HEK293 (cell line): ENCODE measurements around the gene ERCC1.

Experiments
- HOXA7 ChIP-seq: sonication (generic); formaldehyde crosslinking; IDR thresholded peaks from 2 replicates; pipeline ENCODE4 v1.8.1; 2022; ENCODE audit warnings: missing genetic modification reagents, borderline replicate concordance
- KLF16 ChIP-seq: fragments of 450-650 bp; formaldehyde crosslinking; IDR thresholded peaks from 2 replicates; pipeline ENCODE4 v1.5.1; 2017; ENCODE audit warnings: missing biosample characterization, missing genetic modification characterization
- PBX3 ChIP-seq: sonication (generic); formaldehyde crosslinking; IDR thresholded peaks from 2 replicates; pipeline ENCODE4 v1.8.1; 2022; ENCODE audit warnings: mild to moderate bottlenecking, moderate library complexity, missing genetic modification reagents
- SP7 ChIP-seq: fragments of 450-650 bp; formaldehyde crosslinking; IDR thresholded peaks from 2 replicates; pipeline ENCODE4 v1.5.1; 2016; ENCODE audit warnings: missing biosample characterization, missing genetic modification characterization
- YY1 ChIP-seq: fragments of 450-650 bp; formaldehyde crosslinking; IDR thresholded peaks from 2 replicates; pipeline ENCODE4 v1.5.1; 2018; ENCODE audit warnings: missing biosample characterization, missing genetic modification characterization
- ZNF132 ChIP-seq: fragments of 450-650 bp; formaldehyde crosslinking; IDR thresholded peaks from 2 replicates; pipeline ENCODE4 v1.5.1; 2017; ENCODE audit warnings: missing biosample characterization, missing genetic modification characterization, borderline replicate concordance
- ZNF311 ChIP-seq: fragments of 450-650 bp; formaldehyde crosslinking; IDR thresholded peaks from 2 replicates; pipeline ENCODE4 v1.5.1; 2017; ENCODE audit warnings: missing biosample characterization, missing genetic modification characterization, borderline replicate concordance
- ZNF747 ChIP-seq: fragments of 450-650 bp; formaldehyde crosslinking; IDR thresholded peaks from 2 replicates; pipeline ENCODE4 v1.5.1; 2016; ENCODE audit warnings: missing biosample characterization, missing genetic modification characterization
- TF ChIP-seq, protein P1 (sequence below): fragments of 450-650 bp; formaldehyde crosslinking; IDR thresholded peaks from 2 replicates; pipeline ENCODE4 v1.5.1; 2016; ENCODE audit warnings: missing biosample characterization, missing genetic modification characterization
- TF ChIP-seq, protein P2 (sequence below): fragments of 450-650 bp; formaldehyde crosslinking; IDR thresholded peaks from 2 replicates; pipeline ENCODE4 v1.5.1; 2016; ENCODE audit warnings: missing biosample characterization, missing genetic modification characterization
- TF ChIP-seq, protein P3 (sequence below): fragments of 450-650 bp; formaldehyde crosslinking; IDR thresholded peaks from 2 replicates; pipeline ENCODE4 v1.5.1; 2017; ENCODE audit warnings: missing biosample characterization, missing genetic modification characterization
- TF ChIP-seq, protein P4 (sequence below): fragments of 450-650 bp; formaldehyde crosslinking; IDR thresholded peaks from 2 replicates; pipeline ENCODE4 v1.5.1; 2016; ENCODE audit warnings: missing biosample characterization, missing genetic modification characterization

GRCh38 chr19:45467456-45468158 is 43.9 kb upstream of the ERCC1 start, which contains the start of gene FOSB:
- TF ChIP-seq, protein P1, sequence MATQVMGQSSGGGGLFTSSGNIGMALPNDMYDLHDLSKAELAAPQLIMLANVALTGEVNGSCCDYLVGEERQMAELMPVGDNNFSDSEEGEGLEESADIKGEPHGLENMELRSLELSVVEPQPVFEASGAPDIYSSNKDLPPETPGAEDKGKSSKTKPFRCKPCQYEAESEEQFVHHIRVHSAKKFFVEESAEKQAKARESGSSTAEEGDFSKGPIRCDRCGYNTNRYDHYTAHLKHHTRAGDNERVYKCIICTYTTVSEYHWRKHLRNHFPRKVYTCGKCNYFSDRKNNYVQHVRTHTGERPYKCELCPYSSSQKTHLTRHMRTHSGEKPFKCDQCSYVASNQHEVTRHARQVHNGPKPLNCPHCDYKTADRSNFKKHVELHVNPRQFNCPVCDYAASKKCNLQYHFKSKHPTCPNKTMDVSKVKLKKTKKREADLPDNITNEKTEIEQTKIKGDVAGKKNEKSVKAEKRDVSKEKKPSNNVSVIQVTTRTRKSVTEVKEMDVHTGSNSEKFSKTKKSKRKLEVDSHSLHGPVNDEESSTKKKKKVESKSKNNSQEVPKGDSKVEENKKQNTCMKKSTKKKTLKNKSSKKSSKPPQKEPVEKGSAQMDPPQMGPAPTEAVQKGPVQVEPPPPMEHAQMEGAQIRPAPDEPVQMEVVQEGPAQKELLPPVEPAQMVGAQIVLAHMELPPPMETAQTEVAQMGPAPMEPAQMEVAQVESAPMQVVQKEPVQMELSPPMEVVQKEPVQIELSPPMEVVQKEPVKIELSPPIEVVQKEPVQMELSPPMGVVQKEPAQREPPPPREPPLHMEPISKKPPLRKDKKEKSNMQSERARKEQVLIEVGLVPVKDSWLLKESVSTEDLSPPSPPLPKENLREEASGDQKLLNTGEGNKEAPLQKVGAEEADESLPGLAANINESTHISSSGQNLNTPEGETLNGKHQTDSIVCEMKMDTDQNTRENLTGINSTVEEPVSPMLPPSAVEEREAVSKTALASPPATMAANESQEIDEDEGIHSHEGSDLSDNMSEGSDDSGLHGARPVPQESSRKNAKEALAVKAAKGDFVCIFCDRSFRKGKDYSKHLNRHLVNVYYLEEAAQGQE (tag by site-specific recombination) = no peak
- TF ChIP-seq, protein P2, sequence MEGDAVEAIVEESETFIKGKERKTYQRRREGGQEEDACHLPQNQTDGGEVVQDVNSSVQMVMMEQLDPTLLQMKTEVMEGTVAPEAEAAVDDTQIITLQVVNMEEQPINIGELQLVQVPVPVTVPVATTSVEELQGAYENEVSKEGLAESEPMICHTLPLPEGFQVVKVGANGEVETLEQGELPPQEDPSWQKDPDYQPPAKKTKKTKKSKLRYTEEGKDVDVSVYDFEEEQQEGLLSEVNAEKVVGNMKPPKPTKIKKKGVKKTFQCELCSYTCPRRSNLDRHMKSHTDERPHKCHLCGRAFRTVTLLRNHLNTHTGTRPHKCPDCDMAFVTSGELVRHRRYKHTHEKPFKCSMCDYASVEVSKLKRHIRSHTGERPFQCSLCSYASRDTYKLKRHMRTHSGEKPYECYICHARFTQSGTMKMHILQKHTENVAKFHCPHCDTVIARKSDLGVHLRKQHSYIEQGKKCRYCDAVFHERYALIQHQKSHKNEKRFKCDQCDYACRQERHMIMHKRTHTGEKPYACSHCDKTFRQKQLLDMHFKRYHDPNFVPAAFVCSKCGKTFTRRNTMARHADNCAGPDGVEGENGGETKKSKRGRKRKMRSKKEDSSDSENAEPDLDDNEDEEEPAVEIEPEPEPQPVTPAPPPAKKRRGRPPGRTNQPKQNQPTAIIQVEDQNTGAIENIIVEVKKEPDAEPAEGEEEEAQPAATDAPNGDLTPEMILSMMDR (tag by site-specific recombination) = no peak
- TF ChIP-seq, protein P3, sequence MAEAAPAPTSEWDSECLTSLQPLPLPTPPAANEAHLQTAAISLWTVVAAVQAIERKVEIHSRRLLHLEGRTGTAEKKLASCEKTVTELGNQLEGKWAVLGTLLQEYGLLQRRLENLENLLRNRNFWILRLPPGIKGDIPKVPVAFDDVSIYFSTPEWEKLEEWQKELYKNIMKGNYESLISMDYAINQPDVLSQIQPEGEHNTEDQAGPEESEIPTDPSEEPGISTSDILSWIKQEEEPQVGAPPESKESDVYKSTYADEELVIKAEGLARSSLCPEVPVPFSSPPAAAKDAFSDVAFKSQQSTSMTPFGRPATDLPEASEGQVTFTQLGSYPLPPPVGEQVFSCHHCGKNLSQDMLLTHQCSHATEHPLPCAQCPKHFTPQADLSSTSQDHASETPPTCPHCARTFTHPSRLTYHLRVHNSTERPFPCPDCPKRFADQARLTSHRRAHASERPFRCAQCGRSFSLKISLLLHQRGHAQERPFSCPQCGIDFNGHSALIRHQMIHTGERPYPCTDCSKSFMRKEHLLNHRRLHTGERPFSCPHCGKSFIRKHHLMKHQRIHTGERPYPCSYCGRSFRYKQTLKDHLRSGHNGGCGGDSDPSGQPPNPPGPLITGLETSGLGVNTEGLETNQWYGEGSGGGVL (tag by site-specific recombination) = no peak
- TF ChIP-seq, protein P4, sequence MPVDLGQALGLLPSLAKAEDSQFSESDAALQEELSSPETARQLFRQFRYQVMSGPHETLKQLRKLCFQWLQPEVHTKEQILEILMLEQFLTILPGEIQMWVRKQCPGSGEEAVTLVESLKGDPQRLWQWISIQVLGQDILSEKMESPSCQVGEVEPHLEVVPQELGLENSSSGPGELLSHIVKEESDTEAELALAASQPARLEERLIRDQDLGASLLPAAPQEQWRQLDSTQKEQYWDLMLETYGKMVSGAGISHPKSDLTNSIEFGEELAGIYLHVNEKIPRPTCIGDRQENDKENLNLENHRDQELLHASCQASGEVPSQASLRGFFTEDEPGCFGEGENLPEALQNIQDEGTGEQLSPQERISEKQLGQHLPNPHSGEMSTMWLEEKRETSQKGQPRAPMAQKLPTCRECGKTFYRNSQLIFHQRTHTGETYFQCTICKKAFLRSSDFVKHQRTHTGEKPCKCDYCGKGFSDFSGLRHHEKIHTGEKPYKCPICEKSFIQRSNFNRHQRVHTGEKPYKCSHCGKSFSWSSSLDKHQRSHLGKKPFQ = no peak
- TF ChIP-seq YY1 (tag by site-specific recombination) = no peak
- no peak for TF ChIP-seq ZNF132
- TF ChIP-seq SP7 (tag by site-specific recombination) = no peak; the same call in 1 of the 2 replicates
- no peak for TF ChIP-seq PBX3
- TF ChIP-seq ZNF311 (tag by site-specific recombination) = no peak
- peak; percentile 95 for TF ChIP-seq KLF16 (tag by site-specific recombination)
- TF ChIP-seq ZNF747 (tag by site-specific recombination) = no peak
- TF ChIP-seq HOXA7 = no peak
